ENCODE measurements around the gene ZNF865.
"Not testable (repeated sequence)": the region's sequence is repeated elsewhere in the genome, so short reads cannot be mapped to it uniquely, and the experiment has no call there.

Gene ZNF865
- total RNA-seq = 20.3 reads per million, percentile 47 among the genes with 10 or more reads in this experiment

DNA sequence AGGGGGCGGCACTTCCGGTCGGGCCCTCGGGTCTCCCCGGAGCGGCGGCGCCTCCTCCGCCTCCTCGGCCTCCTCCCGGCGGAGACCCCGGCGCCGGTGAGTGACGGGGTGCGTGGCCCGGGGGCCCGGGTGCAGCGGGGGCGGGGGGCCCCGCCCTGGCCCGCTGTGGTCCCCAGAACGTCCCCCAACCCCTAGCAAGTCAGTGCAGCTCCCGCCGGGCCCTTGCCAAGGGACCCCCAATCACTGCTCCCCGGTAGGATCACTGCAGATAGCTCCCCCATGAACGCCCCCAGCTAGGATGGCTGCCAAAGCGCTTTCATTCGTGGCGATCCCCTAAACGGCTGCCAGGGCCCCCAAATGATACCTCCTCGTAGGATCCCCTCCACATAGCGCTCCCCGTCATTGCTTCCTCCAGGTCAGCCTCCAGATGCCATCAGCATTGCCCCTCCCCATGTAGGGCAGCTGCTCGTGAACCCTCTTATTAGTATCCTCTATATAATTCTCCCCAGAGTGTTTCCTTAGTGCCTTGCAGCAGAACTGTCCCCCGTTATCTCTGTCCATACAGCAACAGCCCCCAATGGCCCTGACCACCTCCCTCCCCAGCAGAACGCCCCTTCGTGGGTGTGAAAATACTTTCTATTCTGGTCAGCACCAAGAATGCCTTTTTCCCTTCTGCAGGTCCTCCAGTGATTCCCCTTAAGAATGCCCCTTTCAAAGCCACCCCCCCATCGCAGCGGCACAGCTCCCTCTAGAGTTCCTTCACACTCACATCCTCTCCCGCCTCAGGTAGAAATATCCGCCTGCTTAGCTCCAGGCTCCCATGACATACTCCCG, at the start of gene ZNF865:
ZNF865 (plus strand) TSS at position 11 of the 834 bp plus-strand sequence. CDS start 7,972 bp downstream, outside the sequence.
- DNase-seq = peak; percentile 59

DNA sequence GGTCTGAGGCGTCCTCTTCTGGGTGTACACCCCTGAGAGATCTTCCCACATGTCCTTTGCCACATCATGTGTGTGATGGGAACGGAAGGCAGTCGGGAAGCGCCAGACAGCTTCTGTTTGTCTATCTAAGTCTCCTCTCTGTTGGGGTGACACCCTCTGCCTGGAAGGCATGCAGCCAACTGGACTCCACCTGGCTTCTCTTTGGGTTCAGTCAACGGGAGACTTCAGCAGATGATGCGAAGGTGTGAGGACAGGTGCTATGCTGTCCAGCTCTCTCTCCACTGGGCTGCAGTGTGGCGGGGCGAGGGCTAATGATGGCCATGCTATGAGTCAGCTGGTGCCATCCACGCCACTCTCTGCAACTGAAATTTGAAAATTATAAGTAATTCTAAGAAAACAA, 45.8 kb upstream of the ZNF865 start:
- no peak for DNase-seq

DNA sequence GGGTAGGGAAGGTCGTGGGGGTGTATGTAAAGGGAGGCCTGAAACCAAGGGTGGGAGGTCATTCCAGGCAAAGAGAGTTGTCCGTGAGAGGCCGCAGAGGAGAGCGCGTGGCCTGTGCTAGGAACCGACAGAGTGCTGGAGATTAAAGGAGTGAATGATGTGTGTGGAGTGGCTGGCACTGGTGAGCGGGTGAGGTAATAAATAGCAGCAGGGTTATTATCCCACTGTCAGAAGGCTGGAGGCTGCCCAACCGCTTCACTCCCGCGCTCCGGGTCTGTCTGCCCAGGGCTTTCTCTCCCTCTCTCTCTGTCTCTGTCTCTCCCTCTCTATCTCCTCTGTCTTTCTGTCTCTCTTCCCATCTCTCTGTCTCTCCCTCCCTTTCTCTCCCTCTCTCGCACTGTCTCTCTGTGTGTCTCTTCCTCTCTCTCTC, 42.2 kb upstream of the ZNF865 start:
- no peak for DNase-seq

GRCh38 chr19:55566823-55567222, 38.6 kb upstream of the ZNF865 start:
- no peak for DNase-seq

- no peak for DNase-seq
Observed at GRCh38 chr19:55567708-55568328, 37.6 kb upstream of the ZNF865 start.

DNA sequence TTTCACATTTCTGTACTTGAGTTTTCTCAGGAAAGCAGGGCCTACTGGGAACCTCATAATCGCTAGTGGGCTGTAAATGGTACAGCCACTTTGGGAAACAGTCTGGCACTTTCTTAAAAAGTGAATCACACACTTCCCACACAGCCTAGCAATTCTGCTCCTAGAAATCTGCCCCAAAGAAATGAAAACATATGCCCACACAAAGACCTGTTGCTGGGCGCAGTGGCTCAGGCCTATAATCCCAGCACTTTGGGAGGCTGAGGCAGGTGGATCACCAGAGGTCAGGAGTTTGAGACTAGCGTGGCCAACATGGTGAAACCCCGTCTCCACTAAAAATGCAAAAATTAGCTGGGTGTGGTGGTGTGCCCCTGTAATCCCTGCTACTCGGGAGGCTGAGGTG, 36.0 kb upstream of the ZNF865 start:
- DNase-seq = not testable (repeated sequence)

- DNase-seq = not testable (repeated sequence)
Observed at GRCh38 chr19:55573929-55574328, 31.5 kb upstream of the ZNF865 start.

DNA sequence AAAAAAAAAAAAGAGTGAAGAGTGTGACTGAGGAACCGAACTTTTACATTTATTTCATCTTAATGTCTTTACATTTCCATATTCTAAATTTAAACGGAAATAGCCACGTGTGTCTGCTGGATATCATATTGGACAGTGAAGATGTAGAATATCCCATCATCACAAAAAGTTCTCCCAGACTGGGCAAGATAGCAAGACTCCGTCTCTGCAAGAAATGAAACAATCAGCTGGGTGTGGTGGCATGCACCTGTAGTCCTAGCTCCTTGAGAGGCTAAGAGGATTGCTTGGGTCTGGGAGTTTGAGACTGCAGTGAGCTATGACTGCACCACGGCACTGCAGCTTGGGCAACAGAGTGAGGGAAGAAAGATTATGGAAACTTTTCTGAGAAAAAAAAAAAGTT, 28.7 kb upstream of the ZNF865 start:
- no peak for DNase-seq

GRCh38 chr19:55578031-55578760, 27.3 kb upstream of the ZNF865 start:
- no peak for DNase-seq

DNA sequence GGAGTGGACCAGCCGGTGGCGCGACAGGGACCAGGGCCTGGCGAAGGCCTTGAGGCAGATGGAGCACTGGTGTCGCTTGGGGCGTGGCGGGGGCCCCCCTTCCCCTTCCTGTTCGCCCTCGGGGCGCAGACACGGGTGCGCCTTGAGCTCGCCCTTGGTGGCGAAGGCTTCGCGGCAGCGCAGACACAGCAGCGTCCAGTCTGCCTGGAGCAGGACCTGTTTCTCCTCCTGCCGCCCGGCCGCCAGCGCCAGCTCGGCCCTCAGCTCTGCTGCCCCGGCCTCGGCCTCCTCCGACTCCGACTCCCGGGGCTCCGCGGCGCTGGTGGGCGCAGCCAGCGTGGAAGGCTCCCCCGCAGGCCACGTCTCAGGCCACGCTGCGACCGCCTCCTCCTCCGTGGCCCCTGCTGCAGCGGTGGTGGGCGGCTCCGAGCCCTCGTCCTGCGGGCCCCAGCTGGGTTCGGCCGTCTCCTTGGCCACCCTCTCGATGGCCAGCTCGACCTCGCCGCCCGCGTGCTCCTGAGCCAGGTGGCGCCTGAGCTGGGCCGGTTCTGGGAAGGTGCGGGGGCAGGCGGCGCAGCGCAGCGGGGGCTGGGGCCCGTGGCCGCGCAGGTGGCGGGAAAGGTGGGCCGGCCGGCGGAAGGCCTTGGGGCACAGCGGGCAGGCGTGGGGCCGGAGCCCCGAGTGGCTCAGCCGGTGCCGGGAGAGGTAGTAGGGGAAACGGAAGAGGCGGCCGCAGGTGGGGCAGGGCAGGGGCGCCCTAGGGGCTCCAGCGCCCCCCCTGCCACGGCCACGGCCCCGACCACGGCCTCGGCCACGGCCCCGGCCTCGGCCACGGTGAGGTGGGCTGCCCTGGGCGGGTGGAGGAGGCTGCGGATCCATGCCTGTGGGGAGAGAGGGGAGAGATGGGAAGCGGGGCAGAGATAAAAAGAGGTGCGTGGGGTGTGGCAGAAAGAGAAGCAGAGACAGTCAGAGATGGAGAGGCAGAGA, 26.4 kb upstream of the ZNF865 start:
- no peak for DNase-seq

DNA sequence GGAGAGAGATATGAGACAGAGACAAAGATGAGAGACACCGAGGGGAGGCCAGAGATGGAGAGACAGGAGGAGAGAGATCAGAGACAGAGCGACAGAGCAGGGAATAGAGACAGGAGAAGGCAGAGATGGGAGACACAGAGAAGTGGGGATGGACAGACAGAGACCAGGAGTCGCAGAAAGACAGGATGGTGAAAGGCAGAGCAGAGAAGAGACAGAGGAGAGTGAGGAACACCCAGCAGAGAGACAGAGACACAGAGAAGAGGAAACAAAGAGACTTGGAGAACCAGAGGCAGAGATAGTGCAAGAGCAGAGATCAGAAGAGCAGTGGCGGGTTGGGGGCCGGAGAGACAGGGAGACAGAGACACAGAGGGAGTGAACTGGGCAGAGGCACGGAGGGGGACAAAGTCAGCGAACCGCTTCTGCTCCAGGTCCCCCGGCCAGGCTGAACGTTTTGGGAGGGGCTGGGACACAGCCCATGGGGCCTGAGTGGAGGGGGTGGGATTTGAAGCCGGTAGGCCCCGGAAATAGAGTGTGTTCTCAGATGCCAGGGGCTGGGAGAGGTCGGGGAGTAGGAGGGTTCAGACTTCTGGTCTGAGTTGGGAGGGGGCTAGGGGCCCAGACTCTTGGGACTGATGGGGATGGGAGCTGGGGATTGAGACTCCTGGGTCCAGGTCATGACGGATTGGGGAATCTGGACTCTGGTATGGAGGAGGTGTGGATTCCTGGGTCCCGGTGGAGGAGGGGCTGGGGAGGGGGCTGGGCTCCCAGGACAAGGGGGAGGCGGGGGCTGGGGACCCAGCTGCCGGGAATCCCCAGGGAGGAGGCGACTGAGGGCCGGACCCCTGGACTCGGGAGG, 25.5 kb upstream of the ZNF865 start:
- DNase-seq = no peak

DNA sequence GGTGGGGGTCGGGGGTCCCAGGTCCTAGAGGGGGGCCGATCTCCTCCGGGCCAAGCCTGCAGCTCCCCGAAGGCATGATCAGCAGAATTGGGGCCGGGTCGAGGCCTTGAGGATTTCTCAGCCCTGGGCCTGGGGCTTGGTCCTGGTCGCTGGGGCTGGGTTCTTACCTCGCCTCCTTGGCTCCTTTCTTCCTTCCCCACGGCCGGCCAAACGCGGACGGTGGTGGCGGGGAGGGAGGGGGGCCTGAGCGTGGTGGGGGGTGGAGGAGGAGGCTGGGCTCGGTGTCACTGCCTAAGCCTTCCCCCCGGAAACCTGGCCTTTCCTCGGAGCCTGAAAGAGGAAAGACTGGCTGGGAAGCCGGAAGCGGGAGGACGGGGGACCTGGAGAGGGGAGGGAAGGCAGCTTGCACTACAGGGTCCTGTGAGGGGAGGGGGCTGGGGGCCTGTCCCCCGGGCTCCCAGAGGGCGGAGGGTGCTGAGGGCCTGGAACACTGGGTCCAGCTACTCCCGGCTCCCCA, 24.8 kb upstream of the ZNF865 start, which contains the start of gene ZNF579:
ZNF579 (minus strand) TSS at position 221 of the 517 bp plus-strand sequence. CDS start 1,209 bp downstream, outside the sequence.
- peak; percentile 59 for DNase-seq

DNA sequence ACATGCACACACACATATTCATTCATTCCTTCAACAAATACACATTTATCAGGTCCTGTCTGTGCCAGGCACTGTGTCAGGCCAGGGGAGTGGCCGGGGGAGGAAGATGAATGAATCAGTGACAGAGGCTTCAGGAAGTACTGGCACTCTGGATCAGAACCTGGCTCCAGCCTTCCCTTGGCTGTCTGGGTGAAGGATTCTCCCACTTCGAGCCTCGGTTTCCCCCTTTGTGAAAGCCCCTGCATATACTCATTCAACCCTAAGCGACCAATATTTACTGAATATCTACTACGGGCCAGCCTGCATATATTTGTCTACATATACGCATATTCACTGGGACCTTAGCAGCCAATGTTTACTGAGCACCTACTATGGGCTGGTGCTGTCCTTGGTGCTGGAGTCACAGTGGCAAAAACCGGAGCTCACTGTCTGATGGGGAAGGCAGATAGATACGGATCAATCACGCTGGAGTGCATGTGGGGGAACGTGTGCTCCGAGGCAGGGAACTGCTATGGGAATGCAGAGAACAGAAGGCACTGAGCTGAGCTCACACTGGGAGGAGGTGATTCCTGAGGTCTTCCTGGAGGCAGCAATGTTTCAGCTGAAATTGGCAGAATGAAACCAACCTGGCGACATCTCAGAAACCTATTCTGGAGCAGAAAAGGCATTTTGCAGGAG, 24.2 kb upstream of the ZNF865 start:
- no peak for DNase-seq

DNA sequence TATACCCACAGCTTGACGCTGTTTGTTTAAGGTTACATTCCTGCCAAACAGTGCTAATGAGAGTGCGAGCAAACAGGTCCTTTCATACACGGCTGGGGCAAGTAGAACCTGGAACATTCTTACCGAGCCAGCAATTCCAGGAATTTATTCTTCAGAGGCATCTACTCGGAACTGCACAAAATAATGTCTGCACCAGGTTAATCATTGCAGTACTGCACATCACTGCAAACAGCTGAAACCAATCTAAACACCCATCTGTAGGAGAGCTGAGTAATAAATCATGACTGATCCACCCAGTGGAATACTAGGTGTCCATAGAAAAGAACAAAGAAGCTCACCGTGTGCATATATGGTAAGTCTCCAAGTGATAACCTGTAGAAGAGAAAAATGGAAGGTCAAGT, 23.6 kb upstream of the ZNF865 start:
- DNase-seq = no peak

GRCh38 chr19:55582284-55582683, 23.2 kb upstream of the ZNF865 start:
- DNase-seq = not testable (repeated sequence)

DNA sequence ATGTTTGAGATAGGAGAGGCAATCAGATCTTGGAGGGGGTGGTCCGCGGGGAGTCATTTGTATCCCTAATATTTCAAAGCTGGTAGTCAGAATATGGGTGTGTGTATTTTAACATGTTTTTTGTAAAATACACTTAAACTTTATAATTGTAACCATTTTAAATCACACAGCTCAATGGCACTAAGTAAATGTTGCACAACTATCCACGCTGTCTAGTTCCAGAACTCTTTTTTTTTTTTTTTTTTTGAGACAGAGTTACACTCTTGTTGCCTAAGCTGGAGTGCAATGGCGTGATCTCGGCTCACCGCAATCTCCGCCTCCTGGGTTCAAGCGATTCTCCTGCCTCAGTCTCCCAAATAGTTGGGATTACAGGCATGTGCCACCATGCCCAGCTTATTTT, 21.6 kb upstream of the ZNF865 start:
- DNase-seq = not testable (repeated sequence)

GRCh38 chr19:55584871-55585270, 20.6 kb upstream of the ZNF865 start:
- DNase-seq = no peak

DNA sequence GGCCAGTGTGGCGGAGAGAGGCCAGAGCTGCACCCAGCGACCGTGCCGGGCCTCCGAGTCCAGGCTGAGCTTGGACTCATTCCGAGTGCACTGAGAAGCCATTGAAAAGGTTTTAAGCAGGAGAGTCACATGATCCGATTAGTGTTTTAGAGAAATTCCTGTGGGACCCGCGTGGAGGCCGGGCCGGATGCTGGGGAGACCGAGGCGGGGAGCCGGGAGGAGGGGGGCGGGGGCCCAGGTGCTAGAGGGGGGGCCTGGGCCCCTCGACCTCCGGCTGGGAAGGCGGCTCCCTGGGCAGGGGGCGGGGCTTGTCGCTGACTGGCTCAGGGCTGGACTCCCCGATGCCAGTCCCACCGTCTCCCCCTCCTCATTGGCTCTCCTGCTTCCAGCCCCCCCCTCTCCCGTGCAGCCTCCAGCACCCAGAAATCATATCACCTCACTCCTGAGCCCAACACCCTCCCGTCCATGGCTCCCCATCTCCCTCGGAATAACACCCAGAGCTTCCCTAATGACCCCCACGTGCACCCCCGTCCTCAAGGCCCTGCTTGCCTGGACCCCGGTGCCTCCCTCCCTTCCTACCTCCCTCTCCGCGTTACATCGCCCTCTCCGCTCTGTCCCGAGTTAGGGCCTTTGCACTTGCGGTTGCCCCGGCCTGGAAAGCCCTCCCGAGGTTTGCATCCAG, 19.6 kb upstream of the ZNF865 start:
- DNase-seq = no peak

DNA sequence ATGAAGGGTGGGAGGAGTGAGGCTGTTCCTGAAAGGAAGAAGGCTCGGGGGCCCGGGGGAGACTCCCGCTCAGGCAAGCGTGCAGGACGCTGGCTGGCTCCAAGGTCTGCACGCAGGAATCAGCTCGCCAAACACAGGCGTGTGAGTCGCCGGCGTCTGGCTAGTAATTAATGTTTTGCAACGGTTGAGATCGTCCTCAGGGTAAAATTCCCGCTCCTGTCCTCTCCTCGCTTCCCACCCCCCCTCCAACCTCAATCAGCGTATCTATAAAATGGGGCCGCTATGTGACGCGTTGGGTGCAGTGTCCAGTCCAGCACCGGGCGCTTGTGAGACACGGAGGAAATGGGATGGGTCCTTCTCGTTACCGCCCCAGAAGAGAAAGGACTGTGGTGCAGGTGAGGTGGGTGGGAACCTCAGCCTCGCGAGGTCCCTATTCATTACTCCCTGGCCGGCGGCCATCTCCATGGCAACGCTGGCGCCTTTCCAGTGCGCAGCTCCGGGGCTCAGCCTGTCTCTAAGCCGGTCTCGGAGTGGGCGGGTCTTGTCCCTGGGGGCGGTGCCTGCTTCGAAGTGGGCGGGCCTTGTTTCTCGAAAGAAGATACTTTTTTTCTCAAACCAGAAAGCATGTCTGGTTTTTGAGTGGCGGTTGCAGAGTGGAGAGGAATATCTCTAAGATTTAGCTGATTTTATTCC, 18.3 kb upstream of the ZNF865 start:
- DNase-seq = peak; percentile 85
